Activated CD4-positive, alpha-beta T cell treated with anti-CD3 and anti-CD28 coated beads, Interleukin-2, amount 50 U/mL, for 48 hours (primary cell): Measurements from ENCODE around the gene EXOSC7.
"Not testable (repeated sequence)": the region's sequence is repeated elsewhere in the genome, so short reads cannot be mapped to it uniquely, and the experiment has no call there.

Experiments used
- DNase-seq, 2 experiments: peaks; one replicate each; pipeline ENCODE4 v3.0.0-alpha.2; 2020

EXOSC7 gene

DNA sequence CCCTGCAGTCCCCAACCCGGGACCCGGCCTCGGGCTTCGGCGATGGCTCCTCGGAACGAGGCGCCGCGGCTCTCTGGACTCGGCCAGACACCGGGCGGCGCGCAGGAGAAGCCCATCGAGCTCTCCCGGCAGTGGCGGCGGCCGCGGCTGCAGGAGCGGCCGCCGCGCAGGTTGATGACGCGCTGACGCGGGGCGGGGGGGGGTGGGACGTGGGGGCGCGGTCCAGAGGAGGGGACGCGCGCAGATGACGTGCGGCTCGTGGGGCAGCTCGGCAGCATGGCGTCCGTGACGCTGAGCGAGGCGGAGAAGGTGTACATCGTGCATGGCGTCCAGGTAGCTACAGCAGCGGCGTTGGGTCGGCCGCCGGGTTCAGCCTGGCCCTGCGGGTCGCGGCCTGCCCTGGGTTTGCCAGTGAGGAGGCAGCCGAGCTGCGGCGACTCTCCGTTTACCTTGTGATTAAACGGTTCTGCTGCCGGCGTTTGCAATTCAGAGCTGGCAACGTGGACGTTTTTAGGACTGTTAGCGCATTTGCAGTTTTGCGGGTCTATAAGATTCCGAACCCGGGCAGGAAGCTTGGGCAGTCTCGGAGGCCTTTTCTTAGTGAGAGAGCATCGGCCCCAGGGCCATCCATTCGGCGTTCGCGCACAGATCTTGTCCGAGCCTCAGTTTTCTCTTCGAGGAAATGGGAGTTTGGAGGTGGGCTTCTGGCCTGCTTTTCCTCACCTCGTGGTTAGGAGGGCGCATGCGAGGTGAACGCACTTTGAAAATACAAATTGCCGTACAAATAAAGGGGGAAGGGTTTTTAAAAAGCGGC is at the start of gene EXOSC7, which contains the start of gene ZDHHC3:
TSS of gene EXOSC7 (plus strand) at position 243 of the 814 bp plus-strand sequence. CDS start at position 277, 34 bp downstream.
TSS of gene ZDHHC3 (minus strand) at position 173 of the 814 bp plus-strand sequence. CDS start 16,738 bp downstream, outside the sequence.
- DNase-seq: peak; percentile 82 to 85

DNA sequence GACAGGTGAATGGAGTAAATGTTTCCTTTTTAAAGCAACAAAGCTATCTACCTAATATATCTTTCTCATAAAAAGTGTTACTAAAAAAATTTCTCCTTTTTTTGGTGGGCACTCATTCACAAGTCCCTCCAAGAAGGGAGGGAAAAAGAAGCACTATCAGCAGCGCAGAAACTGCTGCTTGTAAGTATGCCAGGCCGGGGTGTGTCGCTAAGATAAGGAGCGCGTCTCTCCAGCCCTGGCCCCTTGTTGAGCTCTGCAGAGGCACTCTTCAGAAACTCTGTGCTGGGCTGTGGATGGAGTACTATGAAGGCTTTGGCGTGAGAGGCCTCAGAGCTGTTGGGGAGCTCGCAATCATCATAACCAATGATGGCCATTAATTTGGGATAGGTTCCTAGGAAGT is 49.1 kb upstream of the EXOSC7 start:
- no peak for DNase-seq

DNA sequence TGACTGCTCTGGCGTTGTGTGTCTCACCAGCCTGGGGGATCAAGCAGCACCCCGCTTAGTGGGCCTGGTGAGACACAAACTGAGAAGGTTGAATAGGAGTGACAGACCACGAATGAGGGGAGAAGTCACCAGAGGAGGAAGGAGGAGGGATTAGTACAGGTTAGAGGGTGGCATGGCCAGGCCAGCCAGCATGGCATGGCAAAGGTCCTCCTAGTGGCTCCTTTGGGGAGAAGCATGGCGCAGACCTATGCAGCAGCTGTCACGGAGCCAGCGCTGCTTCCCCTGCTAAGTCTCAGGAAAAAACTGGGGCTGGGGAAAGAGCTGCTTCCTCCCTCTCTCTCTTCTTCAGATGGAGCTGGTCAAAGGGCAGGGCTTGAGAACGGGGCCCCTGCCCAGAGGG is 48.7 kb upstream of the EXOSC7 start:
- no peak for DNase-seq

DNA sequence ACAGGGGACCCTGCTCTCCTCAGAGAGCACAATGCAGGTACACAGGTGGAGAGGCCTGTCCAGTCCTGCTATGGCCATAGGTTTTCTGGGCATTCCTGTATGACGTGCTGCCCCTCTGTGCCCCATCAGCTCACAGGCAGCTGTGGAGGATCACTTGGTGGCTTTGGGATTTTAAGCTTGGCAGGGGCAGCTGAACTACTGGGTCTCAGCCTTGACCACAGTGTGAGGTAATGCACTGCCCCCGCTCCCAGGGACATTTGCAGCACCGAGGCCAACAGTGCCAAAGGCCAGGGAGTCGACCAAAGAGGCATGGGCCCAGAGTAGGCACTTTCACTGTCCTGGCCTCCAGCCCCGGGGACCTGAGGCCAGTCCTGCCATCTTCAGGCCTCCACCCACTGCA is 46.3 kb upstream of the EXOSC7 start:
- DNase-seq: no peak

DNA sequence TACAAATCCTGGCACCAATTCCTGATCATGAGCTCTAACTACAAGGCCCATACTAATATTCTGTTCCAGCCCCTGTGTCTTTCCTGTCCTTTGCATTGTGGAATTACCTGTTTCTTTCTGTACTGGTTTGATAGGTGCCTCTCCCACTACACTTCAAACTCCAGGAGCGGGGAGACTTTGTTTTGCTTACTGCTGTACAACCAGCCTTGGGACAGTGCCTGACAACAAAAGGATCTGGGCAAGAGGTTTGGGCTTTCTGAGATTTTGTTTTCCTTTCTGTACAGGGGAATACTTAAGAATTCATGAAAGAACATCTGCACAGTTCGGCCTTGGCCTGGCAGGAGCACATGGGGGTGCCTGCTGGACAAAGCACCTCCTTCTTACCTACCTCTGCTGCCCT is 45.1 kb upstream of the EXOSC7 start:
- no peak for DNase-seq

DNA sequence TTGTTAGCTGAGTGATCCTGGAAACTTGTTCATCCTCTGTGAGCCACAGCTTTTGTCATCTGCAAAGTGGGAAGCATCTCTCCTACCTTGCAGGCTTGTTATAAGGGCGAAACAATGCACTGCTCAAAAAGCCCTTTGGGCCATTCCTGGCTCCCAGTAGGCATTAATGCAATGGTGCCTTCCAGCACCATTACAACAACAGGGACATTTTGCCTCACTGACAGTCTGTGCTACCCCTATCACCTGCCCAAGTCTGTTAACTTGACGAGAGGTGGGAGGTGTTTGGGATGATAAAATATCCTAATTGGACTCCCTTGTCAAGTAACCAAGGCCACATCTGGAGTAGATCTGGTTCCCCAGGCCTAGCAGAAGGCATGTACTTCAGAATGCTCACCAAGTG is 44.3 kb upstream of the EXOSC7 start:
- DNase-seq: no peak

DNA sequence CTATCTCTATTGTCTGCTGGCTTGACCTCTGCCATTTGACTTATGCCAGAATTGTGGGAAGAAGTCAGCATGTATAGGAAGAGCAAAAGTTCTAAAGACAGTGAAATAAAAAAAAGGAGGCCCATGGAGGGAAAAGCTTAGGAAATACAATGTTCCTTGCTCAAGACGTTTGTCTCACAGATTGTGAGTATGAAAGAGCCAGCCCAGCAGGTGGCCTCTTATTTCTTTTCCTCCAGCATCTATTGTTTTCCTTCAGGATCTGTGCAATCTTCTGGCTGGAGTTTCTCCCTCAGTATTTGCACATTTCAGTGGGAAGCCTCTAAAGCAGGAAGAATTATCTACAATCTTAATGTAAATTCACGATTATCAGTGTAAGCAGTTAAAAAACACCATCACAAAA is 43.8 kb upstream of the EXOSC7 start:
- no peak for DNase-seq

DNA sequence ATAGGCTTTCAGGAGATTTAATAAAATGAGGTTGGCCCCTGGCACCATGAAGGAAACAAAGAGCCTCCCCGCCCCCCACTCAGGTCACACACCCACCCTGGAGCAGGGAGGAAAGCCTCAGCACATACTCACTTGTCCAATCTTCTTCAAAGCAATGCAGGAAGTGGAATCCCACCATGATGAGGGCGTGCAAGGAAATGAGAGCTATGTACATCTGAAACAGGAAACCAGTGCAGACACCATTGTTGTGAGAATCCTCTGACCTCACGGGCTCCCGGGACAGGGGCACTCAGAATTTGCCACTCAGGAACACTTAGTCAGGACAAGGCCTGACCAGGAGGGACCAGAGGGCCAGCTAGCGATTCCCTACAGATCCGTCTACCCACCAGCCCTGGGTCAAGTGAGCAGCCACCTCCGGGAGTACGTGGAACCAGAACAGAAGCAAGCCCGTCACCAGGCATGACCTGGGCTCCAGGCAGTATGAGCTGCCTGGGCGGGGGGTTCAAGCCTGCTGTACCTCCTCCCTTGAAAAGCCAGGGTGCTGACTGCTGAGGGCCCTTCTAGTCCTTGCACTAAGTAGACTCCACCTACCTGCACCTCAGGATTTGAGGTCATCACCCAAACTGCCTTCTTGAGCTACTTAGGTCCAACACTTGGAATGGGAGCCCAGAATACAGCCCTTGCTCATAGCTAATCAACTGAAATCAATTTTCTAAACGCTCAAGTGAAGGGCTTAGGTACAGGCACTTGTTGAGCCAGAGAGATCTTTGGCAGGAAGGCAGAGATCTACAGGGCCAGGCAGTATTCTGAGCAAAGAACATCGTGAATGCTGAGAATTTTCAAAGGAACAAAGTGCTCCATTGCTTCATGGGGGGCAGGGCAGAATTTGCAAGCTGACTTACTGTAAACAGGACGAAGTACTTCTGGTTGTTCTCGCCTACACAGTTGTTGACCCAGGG is 42.8 kb upstream of the EXOSC7 start:
- DNase-seq: no peak

DNA sequence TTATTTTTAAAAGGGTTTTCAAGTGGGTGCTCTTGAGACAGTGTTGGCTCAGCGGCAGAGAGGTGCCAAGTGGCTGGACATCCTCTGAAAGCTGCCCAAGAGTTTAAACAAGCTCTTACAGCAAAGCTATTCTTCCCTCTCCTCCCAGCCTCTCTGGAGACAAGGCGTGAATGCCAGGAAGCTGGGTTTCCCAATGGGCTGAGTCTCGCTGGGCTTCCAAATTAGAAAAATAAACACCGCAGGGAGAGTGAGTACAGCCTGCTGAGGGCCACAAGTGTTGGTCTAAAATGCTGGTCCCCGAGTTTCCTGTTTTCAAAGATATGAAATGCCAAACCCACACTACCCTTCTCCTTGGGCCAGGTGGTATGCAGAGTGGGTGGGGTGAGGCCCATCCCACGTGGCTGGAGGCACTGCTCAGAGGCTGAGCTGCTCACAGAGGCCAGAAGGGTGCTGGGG is 36.4 kb upstream of the EXOSC7 start:
- no peak for DNase-seq

DNA sequence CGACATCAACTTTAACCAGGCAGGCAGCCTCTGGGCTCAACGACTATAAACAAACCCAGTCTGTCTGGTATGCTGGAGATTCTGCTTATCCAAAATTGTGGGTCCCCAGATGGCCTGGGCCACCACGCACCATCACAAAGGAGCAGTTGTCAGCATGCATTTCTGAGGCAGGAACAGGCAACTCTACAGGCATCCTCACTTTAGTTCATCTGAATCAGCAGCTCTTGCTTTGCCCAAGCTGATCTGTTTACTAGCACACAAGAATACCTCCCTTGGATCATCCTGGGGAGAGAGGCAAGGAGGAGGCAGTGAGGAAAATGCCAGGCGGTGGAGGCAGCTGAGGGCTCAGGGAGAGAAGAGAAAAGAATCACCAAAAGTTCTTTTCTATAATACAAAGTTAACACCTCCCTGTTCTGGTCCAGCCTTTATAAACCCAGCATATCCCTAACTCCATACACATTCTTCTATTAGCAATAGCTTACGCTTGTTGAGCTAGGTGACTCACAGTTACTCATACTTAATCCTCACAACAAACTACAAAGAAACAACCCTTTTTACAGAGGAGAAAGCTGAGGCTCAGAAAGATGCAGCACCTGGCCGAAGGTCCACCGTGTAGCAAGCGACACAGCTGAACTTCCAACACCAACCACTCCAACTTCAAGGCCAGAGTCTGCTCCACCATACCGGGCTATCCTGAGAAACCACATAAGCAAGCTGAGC is 33.7 kb upstream of the EXOSC7 start:
- no peak for DNase-seq

DNA sequence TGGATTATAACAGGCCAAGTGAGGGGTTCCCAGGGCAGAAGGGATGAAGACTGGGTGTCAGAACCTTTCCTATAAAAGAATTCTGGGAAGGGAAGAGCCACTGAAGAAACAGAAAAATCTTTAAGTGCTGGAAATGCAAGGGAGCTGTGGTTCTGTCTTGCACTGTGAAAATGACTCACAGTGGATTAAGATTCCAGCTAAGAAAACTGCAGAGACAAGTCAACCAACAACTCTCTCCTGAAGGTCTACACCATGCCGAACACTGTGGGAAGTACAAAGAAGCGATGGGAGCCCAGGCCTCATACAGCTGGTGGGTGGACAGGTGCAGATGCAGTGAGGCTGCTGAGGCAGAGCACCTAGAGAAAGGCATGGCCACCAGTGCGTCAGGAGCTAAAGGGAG is 27.8 kb upstream of the EXOSC7 start:
- no peak for DNase-seq

DNA sequence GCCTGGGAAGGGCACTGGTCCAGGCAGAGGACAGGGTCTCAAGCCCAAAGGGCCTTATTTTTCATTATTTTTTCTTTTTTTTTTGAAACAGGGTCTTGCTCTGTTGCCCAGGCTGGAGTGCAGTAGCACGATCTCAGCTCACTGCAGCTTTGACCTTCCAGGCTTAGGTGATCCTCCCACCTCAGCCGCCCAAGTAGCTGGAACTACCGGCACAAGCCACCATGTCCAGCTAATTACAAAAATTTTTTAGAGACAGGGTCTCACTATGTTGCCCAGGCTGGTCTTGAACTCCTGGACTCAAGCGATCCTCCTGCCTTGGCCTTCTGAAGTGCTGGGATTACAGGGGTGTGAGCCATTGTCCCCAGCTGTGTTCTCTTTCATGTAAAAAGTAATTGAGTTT is 26.3 kb upstream of the EXOSC7 start:
- not testable (repeated sequence) for DNase-seq

DNA sequence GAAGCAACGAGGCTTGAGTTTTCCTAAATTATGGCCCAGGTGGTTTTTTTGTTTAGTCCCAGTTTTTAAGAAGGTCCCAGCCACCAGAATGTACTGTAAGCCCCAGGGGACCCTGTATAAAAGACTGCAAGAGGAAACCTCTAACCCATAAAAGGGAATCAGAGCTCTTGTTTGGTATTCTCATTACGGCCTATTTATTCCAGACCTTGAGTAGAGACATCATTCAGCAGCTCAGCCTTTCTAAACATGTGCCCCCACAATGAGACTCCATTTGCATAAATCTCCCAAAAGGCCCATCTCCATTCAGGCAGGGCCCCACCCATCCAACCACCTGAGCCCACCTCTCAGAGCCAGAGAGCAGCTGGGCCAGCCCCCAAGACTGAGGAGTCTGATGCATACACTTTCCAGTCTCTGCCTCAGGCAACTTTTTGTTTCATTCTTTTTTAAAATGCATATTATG is 25.7 kb upstream of the EXOSC7 start:
- DNase-seq: no peak

DNA sequence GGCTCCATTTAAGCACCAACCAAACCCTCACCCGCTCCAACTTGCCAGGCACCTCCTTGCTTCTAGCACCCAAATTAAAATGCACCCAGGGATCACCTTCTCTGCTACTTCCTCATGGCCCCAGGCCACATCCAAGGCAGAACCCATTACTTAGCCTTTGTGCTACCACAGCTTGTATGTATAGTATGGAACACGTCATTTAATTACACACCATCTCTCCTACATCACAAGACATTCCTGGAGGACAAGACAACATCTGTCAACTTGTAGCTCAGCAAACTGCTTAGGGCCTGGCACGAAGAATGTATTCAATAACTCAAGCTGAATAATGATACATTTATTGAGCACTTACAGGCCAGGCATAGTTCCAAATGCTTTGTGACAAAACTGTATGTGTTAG is 23.4 kb upstream of the EXOSC7 start:
- DNase-seq: no peak

DNA sequence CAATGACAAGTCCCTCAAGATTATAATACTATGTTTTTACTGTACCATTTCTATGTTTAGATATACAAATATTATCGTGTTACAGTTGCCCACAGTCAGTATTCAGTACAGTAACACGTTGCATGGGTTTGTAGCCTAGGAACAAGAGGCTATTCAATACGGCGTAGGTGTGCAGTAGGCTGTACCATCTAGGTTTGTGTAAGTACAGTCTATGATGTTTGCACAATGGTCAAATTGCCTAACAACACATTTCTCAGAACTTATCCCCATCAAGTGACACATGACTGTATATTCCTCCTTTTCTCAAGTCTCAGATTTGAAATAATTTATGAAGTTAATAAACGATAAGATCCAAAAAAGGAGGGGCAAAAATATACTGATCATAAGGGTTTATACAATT is 21.7 kb upstream of the EXOSC7 start:
- DNase-seq: no peak

DNA sequence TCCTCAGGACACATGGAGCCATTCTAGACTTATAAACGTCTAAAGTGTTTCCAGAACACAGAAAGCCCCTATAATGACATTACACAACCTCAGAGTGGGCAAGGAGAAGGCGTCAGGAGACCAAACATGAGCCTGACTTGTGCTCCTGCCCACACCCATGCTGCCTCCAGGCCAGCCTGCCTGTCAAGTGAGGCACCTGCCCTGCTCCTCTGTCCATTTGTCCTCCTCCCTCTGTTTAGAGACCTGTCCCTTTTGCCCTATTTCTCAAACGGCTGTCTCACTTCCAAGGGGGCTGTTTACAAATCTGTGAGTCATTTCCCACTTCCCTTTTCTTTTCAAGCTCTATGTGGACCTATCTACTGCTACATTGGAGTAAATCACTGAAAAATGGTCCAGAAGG is 21.1 kb upstream of the EXOSC7 start:
- no peak for DNase-seq

DNA sequence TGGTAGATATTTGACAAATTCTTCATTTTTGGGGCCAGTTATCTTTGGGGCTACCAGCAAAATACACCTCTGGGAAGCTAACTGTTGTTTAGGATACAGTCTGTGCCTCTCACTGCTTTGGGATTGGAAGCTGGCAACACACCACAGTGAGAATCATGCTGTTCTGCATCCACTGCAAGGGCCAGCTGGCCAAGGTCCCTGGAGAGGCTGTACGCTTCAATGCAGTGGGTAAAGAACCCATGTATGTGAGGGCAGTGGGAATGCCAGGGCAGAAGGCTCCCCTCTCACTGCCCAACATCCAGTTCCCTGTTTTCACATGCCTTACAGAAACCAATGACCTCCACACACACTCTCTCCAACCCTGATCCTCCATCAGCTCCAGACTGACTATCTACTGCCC is 20.1 kb upstream of the EXOSC7 start:
- DNase-seq: no peak

DNA sequence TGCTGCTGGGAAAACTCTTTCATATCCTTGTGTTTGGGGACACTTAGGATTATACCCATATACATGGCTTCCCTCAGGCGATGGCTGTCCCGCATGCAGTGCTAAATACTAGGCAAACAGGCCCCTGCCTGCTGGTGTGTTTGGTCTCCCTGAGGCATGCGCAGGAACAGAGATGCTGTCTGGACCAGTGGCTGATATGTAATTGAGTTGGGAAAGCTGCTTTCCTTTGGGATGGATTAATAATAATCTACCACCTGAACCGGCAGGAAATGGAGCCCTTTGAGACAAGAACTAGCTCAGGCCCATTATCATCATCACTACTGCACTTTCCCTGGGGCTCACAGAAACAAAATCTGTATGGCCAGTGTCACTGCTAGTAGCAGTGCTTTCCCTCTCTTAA is 18.1 kb upstream of the EXOSC7 start:
- DNase-seq: no peak

DNA sequence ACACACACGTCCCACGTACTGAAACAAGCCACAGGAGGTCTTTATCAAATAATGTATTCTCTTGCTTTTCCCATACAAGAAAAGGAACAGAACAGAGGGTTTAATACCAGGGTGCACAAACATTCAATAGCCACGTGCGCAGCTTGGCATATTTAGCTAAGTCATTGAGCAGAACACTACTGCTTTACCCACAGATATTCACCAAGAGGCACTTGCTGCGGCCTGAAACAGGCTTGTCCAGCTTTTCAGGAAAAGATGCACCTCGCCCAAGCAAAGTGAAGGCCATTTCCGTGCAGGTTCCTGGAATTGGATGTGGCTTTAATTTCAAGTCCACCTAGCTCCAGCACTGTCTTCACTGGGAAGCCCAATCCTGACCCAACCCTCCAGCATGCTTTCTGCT is 17.7 kb upstream of the EXOSC7 start:
- no peak for DNase-seq

DNA sequence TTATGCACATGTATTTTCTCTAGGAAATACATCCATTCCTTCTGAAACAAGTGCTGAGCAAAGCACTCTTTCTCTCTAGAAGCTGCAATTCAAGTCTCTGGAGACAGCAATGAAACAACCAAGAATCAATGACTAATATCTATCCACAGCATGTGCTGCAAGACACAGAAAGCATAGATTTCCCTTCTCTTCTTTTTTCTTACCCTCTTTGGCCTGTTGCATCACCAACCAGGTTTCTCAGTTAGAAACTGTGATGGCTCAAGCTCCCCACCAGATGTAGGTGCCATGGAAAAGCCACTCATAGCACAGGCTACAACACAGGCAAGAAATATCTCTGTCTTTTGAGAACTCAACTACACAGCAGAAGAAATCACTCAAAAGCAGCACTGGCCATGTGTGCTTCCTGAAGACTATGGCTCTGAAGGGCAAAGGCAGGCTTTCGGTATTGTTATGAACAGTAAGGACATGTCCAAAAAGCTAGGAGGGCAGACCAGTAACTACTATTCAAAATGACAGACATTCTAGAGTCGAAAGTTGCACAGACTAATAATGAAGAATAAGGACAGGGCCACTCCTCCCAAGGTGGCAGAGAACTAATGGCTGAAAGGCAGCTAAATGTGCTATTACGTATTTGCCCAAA is 15.5 kb upstream of the EXOSC7 start:
- DNase-seq: no peak

DNA sequence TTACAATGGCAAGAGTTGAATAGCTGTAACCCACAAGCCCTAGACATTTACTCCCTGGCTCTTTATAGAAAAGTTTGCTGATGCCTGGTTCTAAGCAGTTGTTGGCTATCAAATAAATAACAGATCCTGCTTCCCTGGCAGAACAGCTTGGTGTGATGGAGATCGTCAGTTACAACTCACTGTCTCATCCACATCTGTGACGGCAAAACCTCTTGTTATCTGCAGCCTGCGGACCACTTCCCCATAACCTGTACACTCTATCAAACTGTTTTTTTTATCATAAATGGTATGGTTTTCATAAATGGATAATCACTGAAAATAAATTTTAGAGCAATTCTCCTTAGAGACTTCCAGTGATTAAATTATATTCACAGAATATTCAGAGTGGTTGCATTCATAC is 14.2 kb upstream of the EXOSC7 start:
- DNase-seq: no peak

DNA sequence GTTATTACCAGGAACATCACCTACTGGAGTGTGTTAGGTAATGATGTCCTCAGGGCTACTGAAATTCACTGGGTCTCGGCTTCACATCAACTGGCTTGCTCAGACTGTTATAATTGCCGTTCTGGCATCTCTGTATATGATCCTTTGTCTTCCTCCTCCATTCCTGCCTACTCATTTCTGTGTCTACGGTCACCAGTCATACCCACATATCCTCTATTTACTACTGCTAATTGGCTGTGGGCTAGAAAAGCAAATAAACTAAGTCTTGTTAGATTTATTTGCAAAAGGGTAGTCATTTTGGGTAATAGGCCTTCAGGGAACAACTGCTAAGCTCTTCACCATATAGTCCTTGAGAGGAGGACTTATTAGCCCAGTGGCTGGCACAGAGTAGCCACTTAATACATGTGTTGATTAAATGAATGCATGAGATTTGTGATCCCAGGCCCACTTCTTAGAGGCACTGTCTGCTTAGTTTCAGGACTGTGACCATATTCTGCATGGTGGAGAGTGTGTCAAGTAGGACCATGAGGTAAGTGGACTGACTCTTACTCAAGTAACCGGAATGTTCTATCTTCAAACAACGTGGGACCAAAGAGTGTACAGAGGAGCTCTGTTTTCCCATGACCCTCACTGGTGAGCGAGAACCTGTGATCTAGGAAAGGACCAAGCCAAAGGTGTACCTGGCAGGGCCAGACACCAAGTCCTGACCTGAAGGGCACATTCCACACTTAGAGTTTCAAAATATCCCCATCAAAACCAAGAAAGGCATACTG is 13.2 kb upstream of the EXOSC7 start:
- no peak for DNase-seq
